Ammon's horn (tissue), 1 donor: Measurements from ENCODE around the gene STAC2.

ENCODE experiments used
- DNase-seq: peaks from one replicate; pipeline ENCODE4 v3.0.0-alpha.2; 2016; ENCODE audit warnings: low spot score

STAC2 gene

DNA sequence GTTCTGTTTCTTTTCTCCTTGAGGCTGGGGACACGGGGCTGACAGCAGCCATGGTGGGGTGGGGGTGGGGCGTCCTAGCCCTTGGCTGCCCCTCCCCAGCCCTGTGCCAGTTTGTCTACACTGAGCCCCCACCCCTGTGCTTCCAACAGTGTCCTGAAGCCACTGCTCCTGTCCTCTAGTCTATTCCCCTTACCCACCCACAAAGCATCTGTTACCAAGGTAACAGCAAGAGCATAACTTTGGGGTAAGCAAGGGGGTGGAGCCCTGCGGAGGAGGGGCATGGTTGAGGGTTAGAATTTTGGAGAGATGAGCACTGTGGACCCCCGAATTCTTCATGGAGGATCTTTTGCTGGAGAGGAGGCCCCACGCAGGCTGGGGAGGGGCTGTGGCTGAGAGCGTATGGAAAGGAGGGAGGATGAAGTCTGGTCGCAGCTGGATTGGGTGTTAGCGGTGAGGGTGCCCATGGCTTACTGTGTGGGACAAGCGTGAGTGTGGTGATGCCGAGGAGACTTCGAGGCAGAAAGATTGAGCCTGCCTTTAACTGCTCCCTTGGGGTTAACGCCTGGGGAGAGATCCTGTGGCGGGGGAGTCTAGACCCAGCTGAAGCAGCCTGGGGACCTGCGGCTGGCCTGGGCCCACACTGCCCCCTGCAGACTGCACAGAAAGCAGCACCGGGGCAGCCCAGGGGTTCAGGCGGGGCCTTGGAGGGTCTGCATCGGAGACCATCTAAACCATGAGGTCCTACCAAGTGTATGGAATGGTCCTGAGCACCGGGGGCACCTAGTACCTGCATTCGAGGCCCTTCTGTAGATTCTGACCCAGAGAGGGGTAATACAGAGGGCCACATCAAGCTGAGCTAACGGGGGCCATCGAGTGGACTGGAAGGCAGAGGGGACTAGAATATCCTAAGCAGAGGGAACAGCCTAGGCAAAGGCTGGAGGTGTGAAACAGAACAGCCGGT lies 6.1 kb upstream of the STAC2 start:
- no peak for DNase-seq

GRCh38 chr17:39231091-39231561 lies 5.4 kb upstream of the STAC2 start:
- DNase-seq = no peak

DNA sequence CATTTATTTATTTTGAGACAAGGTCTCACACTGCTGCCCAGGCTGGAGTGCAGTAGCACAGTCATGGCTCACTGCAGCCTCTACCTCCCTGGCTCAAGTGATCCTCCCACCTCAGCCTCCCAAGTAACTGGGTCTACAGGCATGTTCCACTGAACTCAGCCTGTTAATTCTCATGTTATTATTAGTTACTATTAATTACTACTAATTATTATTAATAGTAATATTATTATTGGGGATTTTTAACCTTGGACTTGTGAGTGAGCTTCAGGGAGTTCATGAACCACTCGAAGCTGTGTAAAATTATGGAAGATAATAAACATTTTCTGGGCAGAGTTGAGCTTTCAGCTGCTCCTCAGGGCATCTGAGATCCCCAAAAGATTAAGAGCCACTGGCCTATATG lies 4.6 kb upstream of the STAC2 start:
- no peak for DNase-seq

GRCh38 chr17:39229274-39229913 lies 3.6 kb upstream of the STAC2 start:
- DNase-seq = no peak

GRCh38 chr17:39227364-39227919 lies 1.7 kb upstream of the STAC2 start:
- no peak for DNase-seq

DNA sequence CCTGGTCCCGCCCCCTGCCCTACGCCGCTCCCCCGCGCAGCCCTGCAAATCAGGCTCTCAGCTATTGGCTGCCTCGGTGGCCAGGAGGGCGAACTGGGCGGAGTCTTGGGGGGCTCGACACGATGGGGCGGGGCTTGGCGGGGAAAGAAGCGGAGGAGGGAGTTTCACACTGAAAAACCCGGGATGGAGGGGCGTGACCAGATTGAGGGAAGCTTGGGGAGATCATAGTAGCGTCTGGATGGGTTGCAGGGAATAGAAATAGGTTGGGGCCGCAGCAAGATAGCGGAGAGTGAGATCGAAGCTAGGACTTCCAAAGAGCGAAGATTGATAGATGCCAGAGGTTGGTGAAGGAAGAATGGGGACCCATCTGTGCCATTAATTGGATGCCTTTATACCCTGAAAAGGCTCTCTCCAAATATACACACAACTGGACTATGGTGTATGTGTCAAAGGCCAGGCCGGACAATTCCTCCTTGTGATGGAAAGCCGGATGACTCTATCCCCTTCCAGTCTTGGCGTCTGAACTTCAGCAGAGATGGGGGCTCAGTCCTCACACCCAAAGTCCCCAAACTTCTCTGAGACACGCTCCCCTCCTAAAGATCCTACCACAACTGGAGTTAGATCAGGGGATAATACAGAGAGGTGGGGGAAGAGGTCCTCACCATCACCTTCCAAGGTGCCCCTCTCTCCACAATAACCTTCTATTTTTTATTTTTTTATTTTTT lies 376 bp upstream of the STAC2 start:
- DNase-seq = peak; percentile 74

DNA sequence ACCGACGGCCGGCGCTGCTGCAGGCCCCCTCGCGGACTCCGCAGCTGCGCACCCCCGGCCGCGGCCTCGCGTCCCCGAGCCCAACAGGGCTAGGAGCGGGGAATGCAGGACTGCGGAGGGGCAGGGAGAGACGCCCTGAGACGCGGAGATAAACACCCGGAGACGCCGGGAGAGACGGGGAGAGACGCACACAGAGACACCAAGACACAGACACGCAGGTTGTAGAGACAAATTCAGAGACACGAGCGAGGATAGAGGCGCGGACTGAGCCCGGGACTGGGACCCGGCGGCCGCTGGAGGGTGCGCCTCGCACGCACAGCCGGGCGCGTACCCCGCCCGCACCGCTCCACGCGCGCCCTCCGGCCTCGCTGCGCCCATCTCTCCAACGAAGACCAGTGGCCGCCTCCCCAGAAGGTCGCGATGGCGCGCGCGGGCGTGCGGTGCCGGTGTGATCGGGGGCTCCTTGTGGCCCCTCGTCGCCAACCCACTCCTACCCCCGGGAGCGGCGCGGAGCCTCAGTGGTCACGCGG lies 902 bp downstream of the STAC2 start:
- no peak for DNase-seq

DNA sequence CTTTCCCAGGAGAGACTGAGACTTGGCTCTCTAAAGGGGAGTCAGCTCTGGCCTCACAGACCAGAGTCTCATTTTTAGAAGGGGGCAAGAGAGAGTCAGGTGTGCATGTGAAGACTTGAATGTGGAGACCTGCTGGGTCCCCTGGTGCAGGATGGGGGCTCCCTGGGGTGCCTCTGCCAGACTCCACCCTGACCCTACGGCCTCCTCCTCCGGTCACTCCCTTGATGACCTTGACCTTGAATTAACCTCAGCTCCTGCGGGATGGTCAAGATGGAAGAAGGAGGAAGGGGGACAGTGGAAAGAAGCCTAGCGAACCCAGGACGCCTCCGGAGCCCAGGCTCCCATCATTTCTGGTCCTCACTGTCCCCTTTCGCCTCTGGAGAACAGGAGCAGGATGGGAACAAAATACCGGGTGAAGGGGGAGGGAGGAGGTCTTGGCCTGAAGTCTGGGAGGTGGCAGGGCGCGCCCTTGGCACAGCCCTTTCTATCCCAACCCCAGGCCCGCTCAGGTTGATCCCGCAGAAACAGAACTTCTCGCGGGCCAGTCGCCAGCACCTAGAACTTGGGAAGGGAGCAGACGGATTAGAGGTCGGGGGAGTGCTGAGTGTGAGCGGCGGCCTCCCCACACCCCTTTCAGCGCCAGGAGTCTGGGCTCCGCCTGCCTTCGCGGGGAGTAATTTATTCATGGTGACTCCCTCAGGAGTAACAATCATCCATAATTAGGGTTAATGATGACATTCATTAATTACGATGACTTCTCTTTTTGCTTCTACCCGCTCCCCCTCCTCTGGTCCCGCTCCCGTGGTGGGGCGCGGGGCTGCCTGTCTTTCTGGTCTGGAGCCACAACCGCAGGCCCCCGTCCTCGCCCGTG lies 1.6 kb downstream of the STAC2 start:
- no peak for DNase-seq

DNA sequence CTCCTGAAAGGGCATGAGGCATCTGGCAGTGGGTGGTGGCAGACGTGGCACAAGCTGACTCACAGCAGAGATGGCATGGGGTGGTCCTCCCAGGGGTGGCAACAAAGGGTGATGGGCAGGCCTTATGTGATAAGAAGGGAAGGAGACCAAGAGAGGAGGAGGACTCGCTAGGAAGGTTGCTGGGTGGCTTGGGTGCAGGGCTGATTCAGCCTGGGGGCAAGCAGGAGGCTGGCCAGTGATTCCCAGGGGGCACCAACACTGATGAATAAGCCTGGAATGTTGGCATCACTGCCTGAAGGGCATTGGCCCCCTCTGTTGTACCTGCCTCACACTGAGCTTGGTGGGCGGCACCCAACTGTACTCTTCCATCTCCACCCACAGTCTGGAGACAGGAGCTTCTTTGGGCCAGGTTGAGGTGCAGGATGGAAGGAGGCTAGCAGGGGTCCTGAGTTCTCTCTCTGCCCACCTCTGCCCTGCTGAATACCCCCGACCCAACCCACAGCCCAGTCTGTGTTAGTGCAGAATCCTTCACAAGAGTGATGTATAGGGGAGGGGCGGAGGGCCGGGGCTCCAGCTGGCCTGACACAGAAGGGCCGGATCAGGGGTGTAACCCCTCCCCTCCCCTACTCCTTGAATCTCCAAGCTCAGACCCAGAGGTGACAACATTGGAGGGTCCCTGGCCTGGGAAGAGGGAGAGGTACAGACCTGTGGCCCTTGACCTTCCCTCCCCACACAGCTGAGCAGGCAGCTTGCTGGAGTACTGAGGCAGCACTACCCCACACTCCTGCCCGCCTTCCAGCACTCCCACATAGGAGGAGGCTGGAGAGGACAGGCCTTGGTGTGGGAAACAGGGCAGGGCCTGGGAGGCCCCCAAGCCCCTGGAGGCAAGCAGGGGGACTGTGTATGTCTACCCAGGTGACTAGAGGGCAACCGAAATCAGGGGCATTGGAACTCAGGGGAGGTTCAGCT lies 2.6 kb downstream of the STAC2 start:
- DNase-seq = no peak

- no peak for DNase-seq
Measured at GRCh38 chr17:39222151-39222550, 3.6 kb downstream of the STAC2 start.

- no peak for DNase-seq
Measured at GRCh38 chr17:39221572-39221971, 4.2 kb downstream of the STAC2 start.

GRCh38 chr17:39219647-39220154 lies 6.0 kb downstream of the STAC2 start:
- DNase-seq = peak; percentile 76

DNA sequence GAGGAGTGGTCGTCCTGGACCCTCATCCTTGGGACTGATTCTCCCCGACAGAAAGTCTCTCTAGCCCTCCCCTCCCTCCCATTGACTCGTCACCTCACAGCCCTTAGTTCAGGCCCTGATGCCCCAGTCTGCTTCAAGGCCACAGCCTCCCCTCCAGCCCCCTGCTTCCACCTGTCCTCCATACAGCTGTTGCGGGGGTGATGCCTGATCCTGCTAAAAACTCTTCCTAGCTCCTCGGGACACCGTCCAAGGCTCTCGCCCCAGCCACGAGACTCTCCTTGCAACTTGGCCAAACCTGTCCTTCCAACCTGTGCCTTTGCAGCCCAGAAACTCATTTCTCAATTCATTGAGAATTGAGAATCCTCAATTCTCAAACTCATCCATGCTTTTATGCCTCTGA lies 6.8 kb downstream of the STAC2 start:
- no peak for DNase-seq

DNA sequence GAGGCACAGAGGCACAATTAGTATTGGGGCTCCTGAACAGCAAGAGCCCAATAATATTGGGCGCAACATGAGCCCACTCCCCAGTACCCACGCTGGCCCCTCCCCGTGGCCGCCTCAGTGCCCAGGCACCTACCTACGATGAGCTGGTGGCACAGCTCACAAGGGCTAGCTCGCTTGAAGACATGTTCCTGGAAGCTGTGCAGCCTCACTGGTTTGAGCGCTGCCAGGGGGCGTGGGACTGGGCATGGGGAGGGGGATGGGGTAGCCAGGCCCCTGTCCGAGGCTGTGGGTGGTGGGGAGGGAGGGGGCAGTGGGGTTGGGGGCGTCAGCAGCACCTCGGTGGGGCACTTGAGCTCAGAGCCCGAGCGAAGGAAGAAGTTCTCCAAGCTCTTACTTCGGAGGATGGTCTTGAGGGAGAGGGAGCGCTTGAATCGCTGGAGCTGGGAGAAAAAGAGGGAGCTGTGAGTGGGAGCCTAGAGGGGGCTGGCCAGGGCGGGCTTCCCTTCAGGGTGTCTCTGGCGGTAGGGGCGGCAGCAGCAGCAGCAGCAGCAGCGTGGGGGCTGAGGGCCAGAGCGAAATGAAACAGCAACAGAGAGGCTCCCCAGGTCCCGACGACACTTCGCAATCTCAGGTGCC lies 7.9 kb downstream of the STAC2 start:
- no peak for DNase-seq

- DNase-seq = no peak
Measured at GRCh38 chr17:39213852-39214251, 11.9 kb downstream of the STAC2 start.

GRCh38 chr17:39212841-39213480 lies 12.8 kb downstream of the STAC2 start:
- no peak for DNase-seq

DNA sequence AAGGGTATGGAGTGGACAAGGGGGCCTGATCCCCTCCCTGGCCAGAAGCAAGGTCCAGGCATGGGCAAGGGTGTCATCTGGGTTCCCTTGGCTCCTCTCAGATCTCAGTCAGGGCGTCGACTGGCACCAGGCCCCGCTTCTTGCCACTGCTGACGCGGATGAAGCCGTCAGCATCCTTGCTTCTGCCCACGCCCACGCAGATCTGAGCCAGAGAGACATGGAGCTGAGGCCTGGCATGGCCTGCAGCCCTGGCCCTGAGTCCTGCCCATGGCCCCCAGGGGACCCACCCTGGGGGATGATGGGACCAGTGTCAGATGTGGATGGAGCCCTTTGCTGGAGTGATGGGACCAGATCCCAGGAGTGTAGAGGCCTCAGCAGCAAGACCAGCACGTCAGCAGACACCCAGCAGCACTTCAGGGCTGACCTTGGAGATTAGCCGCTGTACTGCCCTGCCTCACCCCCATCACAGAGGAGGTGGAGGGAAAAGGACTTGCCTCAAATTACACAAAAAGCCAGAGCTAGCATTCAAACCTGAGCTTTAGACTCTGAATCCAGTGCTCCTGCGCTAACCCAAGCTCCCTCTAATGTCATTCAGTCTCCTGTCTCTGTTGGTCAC lies 13.4 kb downstream of the STAC2 start:
- DNase-seq = no peak

DNA sequence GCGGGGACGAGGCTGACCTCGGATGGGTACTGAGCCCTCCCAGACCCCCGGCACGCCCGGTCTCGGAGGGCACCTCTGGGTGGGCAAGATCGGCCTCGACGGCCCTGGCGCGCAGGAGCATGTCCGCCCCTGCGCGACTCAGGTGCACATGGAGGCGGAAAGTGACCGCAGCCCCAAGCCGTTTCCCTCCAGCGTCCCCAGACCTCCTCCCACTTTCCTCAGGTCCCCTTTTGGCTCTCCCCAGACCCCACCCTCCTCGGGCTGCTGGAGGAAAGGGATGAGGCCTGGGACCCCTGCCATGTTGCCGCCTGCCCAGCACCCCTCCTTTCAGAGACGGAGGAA lies 15.7 kb downstream of the STAC2 start:
- no peak for DNase-seq
